ENCODE measurements around the gene IL9.

IL9 gene

GRCh38 chr5:135920199-135920598 is 24.6 kb upstream of the IL9 start:
- no peak for DNase-seq
- intact Hi-C loops (cut with DNase I; ENCODE audit: low total_unique reads) = no loop called here
- H3K4me3 ChIP-seq = no peak overlapping the region
- peaks cover 0 to 19% of the 10 kb centered on the region in 2 donors for H3K27me3 ChIP-seq
- H3K36me3 ChIP-seq = no peaks in the 10 kb centered on the region
- H3K4me1 ChIP-seq = no peaks in the 10 kb centered on the region
- no peaks in the 10 kb centered on the region for H3K9me3 ChIP-seq
- no peak overlapping the region for H3K27ac ChIP-seq
- no peak for TF ChIP-seq CTCF (IDR thresholded peaks at IDR 0.05)

GRCh38 chr5:135916638-135917263 is 21.1 kb upstream of the IL9 start:
- Histone ChIP-seq H3K4me1 (no peaks in the 10 kb centered on the region), H3K36me3 (no peaks in the 10 kb centered on the region), H3K9me3 (no peaks in the 10 kb centered on the region), H3K27me3 (peaks cover 0 to 15% of the 10 kb centered on the region in 2 donors), H3K4me3 (no peak overlapping the region), H3K27ac (no peak overlapping the region)
- DNase-seq = no peak
- intact Hi-C loops (cut with DNase I; ENCODE audit: low total_unique reads) = no loop called here
- TF ChIP-seq CTCF (IDR thresholded peaks at IDR 0.05) = no peak

GRCh38 chr5:135915466-135916001 is 19.9 kb upstream of the IL9 start:
- Histone ChIP-seq H3K36me3 (no peaks in the 10 kb centered on the region), H3K4me1 (no peaks in the 10 kb centered on the region), H3K27me3 (peaks cover 0 to 24% of the 10 kb centered on the region in 2 donors), H3K9me3 (no peaks in the 10 kb centered on the region), H3K4me3 (no peak overlapping the region), H3K27ac (no peak overlapping the region)
- TF ChIP-seq CTCF (IDR thresholded peaks at IDR 0.05) = no peak
- DNase-seq = no peak
- intact Hi-C loops (cut with DNase I; ENCODE audit: low total_unique reads) = no loop called here

GRCh38 chr5:135913713-135914626 is 18.3 kb upstream of the IL9 start:
- H3K27ac ChIP-seq = no peak overlapping the region
- H3K4me3 ChIP-seq = no peak overlapping the region
- no peak for TF ChIP-seq CTCF (IDR thresholded peaks at IDR 0.05)
- no peaks in the 10 kb centered on the region for H3K36me3 ChIP-seq
- no peak for DNase-seq
- no peaks in the 10 kb centered on the region for H3K9me3 ChIP-seq
- no peaks in the 10 kb centered on the region for H3K4me1 ChIP-seq
- peaks cover 0 to 32% of the 10 kb centered on the region in 2 donors for H3K27me3 ChIP-seq
- intact Hi-C loops (cut with DNase I; ENCODE audit: low total_unique reads) = no loop called here

- intact Hi-C loops (cut with DNase I; ENCODE audit: low total_unique reads) = no loop called here
- no peak for TF ChIP-seq CTCF (IDR thresholded peaks at IDR 0.05)
- H3K36me3 ChIP-seq = no peaks in the 10 kb centered on the region
- H3K4me1 ChIP-seq = no peaks in the 10 kb centered on the region
- no peak overlapping the region for H3K4me3 ChIP-seq
- no peak overlapping the region for H3K27ac ChIP-seq
- H3K27me3 ChIP-seq = peaks cover 0 to 40% of the 10 kb centered on the region in 2 donors
- H3K9me3 ChIP-seq = no peaks in the 10 kb centered on the region
- no peak for DNase-seq
Measured at GRCh38 chr5:135905144-135905543, 9.5 kb upstream of the IL9 start.
